Kidney epithelial cell (primary cell): ENCODE measurements around the gene LIMS4. TPM values are rescaled to one million over a fixed set of nuclear protein-coding genes. Genes with fewer than 3 reads are reported as not detected.
"Not testable (repeated sequence)": the region's sequence is repeated elsewhere in the genome, so short reads cannot be mapped to it uniquely, and the experiment has no call there.

Source experiments
- DNase-seq: peaks from one replicate; pipeline ENCODE4 v3.0.0-alpha.2; 2010; ENCODE audit warnings: low read depth
- H3K27me3 ChIP-seq: 2 replicates; pipeline ENCODE4 v1.6.0; 2011; ENCODE audit warnings: low read length; ENCODE audit not compliant: control insufficient read depth, insufficient read depth
- H3K36me3 ChIP-seq: 2 replicates; pipeline ENCODE4 v1.5.1; 2011; ENCODE audit warnings: low read length; ENCODE audit not compliant: control insufficient read depth, insufficient read depth
- H3K4me3 ChIP-seq: 2 replicates; pipeline ENCODE4 v1.5.1; 2011; ENCODE audit warnings: low read depth, mild to moderate bottlenecking, control low read depth, low read length
- total RNA-seq: library from RNA; depleted of rRNA; stranded (reverse); fragments of >200 nt; gene quantifications from 2 replicates; pipeline ENCODE4 v1.2.3, GENCODE V29; 2015

LIMS4 gene
- total RNA-seq, 1 donor from 2014 or later = 4.9 TPM

DNA sequence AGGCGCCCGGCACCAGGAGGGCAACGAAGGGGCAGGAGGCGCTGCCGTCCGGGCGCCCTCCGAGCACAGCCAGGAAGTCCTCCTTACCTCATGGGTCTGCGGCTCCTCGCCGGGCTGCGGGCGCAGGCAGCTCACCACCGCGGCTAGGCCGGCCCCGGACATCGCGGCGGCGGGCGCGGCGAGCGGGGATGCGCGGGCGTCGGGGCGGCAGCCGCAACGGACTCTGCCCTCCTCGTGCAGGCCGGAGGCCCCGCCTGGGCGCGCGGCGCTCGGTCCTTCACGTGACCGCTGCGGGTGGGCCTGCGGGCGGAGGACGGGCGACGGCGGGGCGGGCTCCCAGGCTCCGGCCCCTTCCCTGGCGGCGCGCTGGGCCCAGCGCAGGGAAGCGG, 49.0 kb downstream of the LIMS4 start:
- not testable (repeated sequence) for DNase-seq, H3K36me3 ChIP-seq, H3K4me3 ChIP-seq, H3K27me3 ChIP-seq

- H3K27me3 ChIP-seq, DNase-seq, H3K36me3 ChIP-seq, H3K4me3 ChIP-seq: not testable (repeated sequence)
These were observed 49.6 kb downstream of the LIMS4 start for GRCh38 chr2:110422852-110423573.

DNA sequence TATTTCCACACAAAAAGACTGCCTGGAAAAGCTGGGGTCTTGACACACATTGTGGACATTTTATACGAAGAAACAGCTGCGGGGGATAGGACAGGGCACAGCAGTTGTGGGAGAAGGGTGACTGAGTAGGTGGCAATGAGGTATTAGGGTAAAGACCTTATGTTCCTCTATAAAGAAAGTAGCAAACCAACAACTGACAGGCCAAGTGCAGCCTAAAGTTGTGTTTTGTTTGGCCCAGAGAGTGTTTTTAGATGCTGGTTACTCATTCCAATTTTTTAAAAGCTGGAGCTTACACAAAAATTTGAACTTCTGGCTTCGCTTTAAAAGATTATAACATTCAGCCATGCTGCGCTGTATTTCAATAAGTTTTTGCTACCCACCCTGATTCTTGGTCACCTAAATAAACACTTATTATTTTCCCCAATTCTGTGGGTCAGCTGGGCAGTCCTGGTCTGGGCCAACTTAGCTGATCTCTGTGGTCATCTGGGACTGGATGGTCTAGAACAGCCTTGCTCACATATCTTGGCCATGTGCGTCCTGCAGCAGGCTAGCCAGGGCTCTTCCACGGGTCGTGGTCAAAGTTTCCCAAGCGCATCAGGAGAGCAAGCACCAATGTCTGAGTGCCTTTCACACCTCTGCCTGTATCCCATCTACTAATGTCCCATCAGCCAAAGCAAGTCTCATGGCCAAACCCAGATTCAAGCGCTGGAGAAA, 51.8 kb downstream of the LIMS4 start:
- not testable (repeated sequence) for H3K36me3 ChIP-seq, DNase-seq, H3K4me3 ChIP-seq, H3K27me3 ChIP-seq

DNA sequence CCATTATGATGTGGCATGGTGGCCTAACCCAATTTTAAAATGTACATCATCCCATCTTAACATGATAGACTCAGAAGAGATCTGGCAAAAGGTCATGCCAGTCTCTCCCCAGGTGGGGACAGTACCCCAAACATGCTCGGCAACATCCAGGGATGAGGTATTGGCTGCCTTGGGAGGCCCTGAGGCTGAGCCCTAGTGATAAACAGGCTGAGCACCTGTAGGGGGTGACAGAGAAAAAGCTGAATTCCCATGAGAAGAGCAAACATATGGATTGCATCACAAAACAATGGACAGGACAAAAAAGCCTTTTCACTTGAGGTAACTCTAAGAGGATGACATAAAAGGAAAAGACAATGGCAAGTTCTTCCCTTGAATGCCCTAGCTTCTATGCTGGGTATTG, 65.5 kb downstream of the LIMS4 start:
- not testable (repeated sequence) for H3K36me3 ChIP-seq, H3K27me3 ChIP-seq, H3K4me3 ChIP-seq, DNase-seq

DNA sequence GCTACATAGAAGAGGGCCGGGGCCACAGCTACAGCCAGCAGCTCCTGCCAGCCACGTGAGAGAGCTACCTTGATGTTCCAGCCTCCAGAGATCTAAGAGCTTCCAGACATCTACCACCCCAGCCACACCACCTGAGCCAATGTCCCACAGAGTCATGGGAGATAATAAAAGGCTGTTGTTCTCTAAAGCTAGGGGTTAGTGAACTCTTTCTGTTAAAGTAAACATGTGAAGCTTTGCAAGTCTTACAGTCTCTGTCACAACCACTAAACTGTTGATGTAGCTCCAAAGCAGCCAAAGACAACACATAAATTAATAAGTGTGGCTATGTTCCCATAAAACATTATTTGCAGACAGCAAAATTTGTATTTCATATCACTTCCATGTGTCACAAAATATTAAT, 67.6 kb downstream of the LIMS4 start:
- H3K4me3 ChIP-seq, DNase-seq, H3K36me3 ChIP-seq, H3K27me3 ChIP-seq: not testable (repeated sequence)

DNA sequence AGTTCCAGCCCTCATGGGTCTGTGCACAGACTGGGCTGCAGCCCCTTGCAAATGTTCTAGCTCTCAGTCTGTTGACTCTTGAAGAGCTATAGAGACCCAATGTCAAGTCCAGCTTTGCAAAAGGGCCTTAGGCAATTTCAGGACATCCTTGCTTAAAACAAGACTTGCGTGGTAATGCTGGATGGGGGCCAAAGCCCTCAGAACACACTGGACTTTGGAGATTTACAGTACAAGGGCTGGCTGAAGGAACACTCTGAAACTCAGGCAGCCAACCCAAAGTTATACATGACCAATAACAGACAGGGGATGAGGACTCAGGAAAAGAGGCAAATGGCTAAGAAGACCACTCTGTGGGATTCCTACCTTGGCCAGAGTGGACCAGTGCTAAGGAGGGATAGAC, 68.4 kb downstream of the LIMS4 start:
- DNase-seq, H3K36me3 ChIP-seq, H3K4me3 ChIP-seq, H3K27me3 ChIP-seq: not testable (repeated sequence)

DNA sequence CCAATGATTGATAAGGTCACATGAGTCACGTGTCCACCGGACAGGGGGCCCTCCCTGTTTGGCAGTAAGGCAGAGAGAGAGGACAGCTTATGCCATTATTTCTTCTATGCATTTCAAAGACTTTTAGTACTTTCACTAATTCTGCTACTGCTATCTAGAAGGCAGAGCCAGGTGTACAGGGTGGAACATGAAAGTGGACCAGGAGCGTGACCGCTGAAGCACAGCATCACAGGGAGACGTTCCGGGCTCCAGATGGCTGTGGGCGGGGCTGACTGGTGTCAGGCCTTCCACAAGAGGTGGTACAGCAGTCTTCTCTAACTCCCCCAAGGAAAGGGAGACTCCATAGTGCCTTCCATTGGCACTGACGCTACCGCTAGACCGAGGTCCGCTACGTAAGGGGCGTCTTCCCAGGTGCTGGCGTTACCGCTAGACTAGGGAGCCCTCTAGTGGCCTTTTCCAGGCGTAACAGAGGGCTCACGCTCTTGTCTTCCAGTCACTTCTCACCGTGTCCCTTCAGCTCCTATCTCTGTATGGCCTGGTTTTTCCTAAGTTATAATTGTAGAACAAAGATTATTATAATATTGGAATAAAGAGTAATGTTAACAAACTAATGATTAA, 71.5 kb downstream of the LIMS4 start:
- DNase-seq, H3K27me3 ChIP-seq, H3K4me3 ChIP-seq, H3K36me3 ChIP-seq: not testable (repeated sequence)

DNA sequence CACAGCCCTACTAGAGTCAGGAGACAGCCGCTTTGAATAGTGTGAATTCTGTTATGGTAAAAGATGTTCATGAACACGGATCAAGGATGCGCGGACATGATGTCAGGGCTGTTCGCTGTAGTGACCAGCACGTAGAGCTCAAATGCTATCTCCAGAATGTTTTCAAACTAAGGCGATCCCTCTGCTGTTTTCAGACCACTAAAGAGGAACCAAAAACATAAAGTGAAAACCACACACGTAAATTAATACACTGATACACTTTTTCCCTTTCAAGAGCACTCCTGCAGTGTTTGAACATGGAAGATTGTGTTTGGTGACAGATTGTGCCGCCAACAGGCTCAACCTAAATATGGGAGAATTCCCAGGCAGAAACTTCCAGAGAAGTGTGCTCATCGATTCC, 73.2 kb downstream of the LIMS4 start:
- not testable (repeated sequence) for H3K4me3 ChIP-seq, H3K27me3 ChIP-seq, H3K36me3 ChIP-seq, DNase-seq

DNA sequence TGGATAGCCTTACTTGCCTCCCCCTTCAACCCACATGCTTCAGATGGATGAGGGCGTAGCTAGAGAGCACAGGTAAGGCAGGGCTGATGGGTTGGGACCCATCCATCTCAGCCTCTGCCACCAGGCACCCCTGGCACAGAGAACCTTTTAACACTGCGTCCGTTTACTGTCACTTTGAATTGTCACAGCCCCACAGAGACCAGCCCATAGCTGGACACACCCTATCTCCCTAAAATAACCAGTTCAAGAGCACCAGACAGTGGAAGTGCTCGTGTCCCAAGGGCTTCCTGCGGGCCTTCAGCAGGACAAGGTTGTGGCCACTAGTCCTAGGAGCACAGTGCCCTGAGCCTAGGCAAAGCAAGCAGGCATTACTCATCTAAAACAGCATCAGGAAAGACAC, 76.6 kb downstream of the LIMS4 start:
- H3K27me3 ChIP-seq, DNase-seq, H3K36me3 ChIP-seq, H3K4me3 ChIP-seq: not testable (repeated sequence)

Other genes with a start within 250 kb of the LIMS4 start
- 21.0 and 30.6 TPM in 2 replicates for gene RGPD6, start 104.4 kb upstream of the LIMS4 start, total RNA-seq
- gene BUB1, start 205.2 kb upstream of the LIMS4 start, total RNA-seq = 10.2 TPM in 2 replicates